ENCODE results near the gene OR2B2. TPM values are rescaled to one million over a fixed set of nuclear protein-coding genes. Genes with fewer than 3 reads are reported as not detected.
"Not testable (repeated sequence)": the region's sequence is repeated elsewhere in the genome, so short reads cannot be mapped to it uniquely, and the experiment has no call there.

Gene OR2B2
- total RNA-seq = not detected
- polyA plus RNA-seq = not detected
- long read RNA-seq, donor 1 = 0 reads
- long read RNA-seq, donor 2 = 0 reads

- no peaks in the 10 kb centered on the region for H3K4me1 ChIP-seq
- H3K36me3 ChIP-seq (ENCODE audit: insufficient read depth in 1 of 2, low read depth in 1 of 2) = no peaks in the 10 kb centered on the region
- 60 to 65% (median 63%) methylated on average over 2 of the region's 2 CpGs for WGBS, 3 donors
- H3K9me3 ChIP-seq = no peaks in the 10 kb centered on the region
- no peak for TF ChIP-seq CTCF (IDR thresholded peaks at IDR 0.05)
- no peak for DNase-seq
- ATAC-seq = no peak
- H3K27me3 ChIP-seq (ENCODE audit: insufficient read depth in 3 of 3, low read length in 2 of 3) = no peaks in the 10 kb centered on the region
- no peak within 1 kb of the TSS for H3K4me3 ChIP-seq
- no peak within 1 kb of the TSS for H3K27ac ChIP-seq
- intact Hi-C loops (cut with DNase I) = no loop called here
Observed at GRCh38 chr6:27911956-27912446, at the start of gene OR2B2. Gene OR2B2 (minus strand): TSS chr6:27912396. CDS start chr6:27912319, 77 bp downstream.

- H3K4me1 ChIP-seq = no peaks in the 10 kb centered on the region
- no peaks in the 10 kb centered on the region for H3K36me3 ChIP-seq (ENCODE audit: insufficient read depth in 1 of 2, low read depth in 1 of 2)
- no peak for ATAC-seq
- H3K4me3 ChIP-seq = no peak overlapping the region
- 72 to 74% (median 73%) methylated on average over 4 of the region's 4 CpGs for WGBS, 3 donors
- peaks cover 0 to 5% (median 0%) of the 10 kb centered on the region in 3 donors for H3K27me3 ChIP-seq (ENCODE audit: insufficient read depth in 3 of 3, low read length in 2 of 3)
- no peak for TF ChIP-seq CTCF (IDR thresholded peaks at IDR 0.05)
- no peak overlapping the region for H3K27ac ChIP-seq
- intact Hi-C loops (cut with DNase I) = no loop called here
- no peak for DNase-seq
- H3K9me3 ChIP-seq = no peaks in the 10 kb centered on the region
Observed at GRCh38 chr6:27957516-27957915, 45.3 kb upstream of the OR2B2 start.

GRCh38 chr6:27956941-27957340, 44.7 kb upstream of the OR2B2 start, which contains the start of gene OR2B6:
Gene OR2B6 (plus strand): TSS chr6:27957241. CDS start chr6:27957241, 0 bp downstream.
- Histone ChIP-seq H3K36me3 (ENCODE audit: insufficient read depth in 1 of 2, low read depth in 1 of 2) (no peaks in the 10 kb centered on the region), H3K27ac (no peak within 1 kb of the TSS), H3K9me3 (no peaks in the 10 kb centered on the region), H3K4me1 (no peaks in the 10 kb centered on the region), H3K4me3 (no peak within 1 kb of the TSS), H3K27me3 (ENCODE audit: insufficient read depth in 3 of 3, low read length in 2 of 3) (peaks cover 0 to 5% (median 1%) of the 10 kb centered on the region in 3 donors)
- DNase-seq (no peak), ATAC-seq (no peak)
- intact Hi-C loops (cut with DNase I) = no loop called here
- WGBS, 3 donors = 52 to 54% (median 53%) methylated on average over 1 of the region's 1 CpG
- no peak for TF ChIP-seq CTCF (IDR thresholded peaks at IDR 0.05)

- WGBS, 3 donors = 40 to 51% (median 47%) methylated on average over 1 of the region's 1 CpG
- Histone ChIP-seq H3K27ac (no peak overlapping the region), H3K27me3 (ENCODE audit: insufficient read depth in 3 of 3, low read length in 2 of 3) (peaks cover 0 to 10% (median 5%) of the 10 kb centered on the region in 3 donors), H3K9me3 (no peaks in the 10 kb centered on the region), H3K36me3 (ENCODE audit: insufficient read depth in 1 of 2, low read depth in 1 of 2) (no peaks in the 10 kb centered on the region), H3K4me1 (no peaks in the 10 kb centered on the region), H3K4me3 (no peak overlapping the region)
- no peak for ATAC-seq
- TF ChIP-seq CTCF (IDR thresholded peaks at IDR 0.05) = no peak
- intact Hi-C loops (cut with DNase I) = no loop called here
- DNase-seq = no peak
Observed at GRCh38 chr6:27951040-27951439, 38.8 kb upstream of the OR2B2 start.

GRCh38 chr6:27948237-27948636, 36.0 kb upstream of the OR2B2 start:
- H3K27me3 ChIP-seq (ENCODE audit: insufficient read depth in 3 of 3, low read length in 2 of 3) = peaks cover 0 to 5% (median 5%) of the 10 kb centered on the region in 3 donors
- no peak for TF ChIP-seq CTCF (IDR thresholded peaks at IDR 0.05)

GRCh38 chr6:27943072-27943471, 30.9 kb upstream of the OR2B2 start:
- DNase-seq; H3K9me3 ChIP-seq; H3K27me3 ChIP-seq (ENCODE audit: insufficient read depth in 3 of 3, low read length in 2 of 3); intact Hi-C loops (cut with DNase I); H3K4me1 ChIP-seq; H3K27ac ChIP-seq; H3K4me3 ChIP-seq; ATAC-seq; H3K36me3 ChIP-seq (ENCODE audit: insufficient read depth in 1 of 2, low read depth in 1 of 2): not testable (repeated sequence)
- WGBS, 3 donors = 17 to 19% (median 17%) methylated on average over 6 of the region's 6 CpGs

More at GRCh38 chr6:27948237-27948636, 36.0 kb upstream of the OR2B2 start:
- intact Hi-C loops (cut with DNase I) = no loop called here
- Histone ChIP-seq H3K4me1 (no peaks in the 10 kb centered on the region), H3K9me3 (no peaks in the 10 kb centered on the region), H3K4me3 (no peak overlapping the region), H3K27ac (no peak overlapping the region), H3K36me3 (ENCODE audit: insufficient read depth in 1 of 2, low read depth in 1 of 2) (no peaks in the 10 kb centered on the region)
- 67 to 92% (median 78%) methylated on average over 1 of the region's 1 CpG for WGBS, 3 donors
- DNase-seq (no peak), ATAC-seq (no peak)

Data from psoas muscle (tissue), 8 donors.